RPMI8226 (cell line): Measurements from ENCODE around the gene PRR19.

Experiments used
- DNase-seq: peaks from one replicate; pipeline ENCODE4 v3.0.0-alpha.2; 2015

Gene PRR19

DNA sequence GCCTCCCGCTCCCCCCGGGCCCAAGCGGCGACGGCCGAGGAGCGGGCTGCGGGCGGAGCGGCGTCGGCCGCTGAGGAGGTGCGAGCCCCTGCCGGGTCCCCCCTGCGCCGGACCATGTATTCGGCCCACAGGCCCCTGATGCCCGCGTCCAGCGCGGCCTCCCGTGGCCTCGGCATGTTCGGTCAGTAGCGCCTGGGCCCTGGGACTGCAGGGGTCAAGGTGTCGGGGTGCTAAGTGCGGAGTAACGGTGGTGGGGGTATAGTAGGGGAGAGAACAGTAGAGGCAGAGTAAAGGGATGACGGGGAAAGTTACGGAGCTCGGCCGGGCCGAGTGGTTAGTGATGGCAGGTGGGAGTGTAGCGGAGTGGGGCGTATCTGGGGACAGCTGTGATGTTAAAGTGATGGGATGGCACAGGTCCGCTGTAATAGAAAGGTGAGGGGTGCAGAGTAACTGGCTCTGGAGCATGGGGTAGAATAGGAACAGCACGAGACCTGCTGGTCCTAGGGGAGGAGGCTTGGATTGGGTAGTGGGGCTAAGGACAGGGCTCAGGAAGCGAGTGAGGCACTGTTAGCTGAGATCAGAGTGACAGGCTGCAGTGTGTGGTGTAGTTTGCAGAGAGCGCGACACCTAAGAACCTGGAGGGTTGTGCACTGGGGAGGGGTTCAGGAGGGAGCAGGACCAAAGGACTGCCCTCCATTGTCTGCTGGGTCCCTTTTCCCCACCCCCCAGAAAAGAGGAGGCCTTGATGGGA, 17.2 kb upstream of the PRR19 start:
- no peak for DNase-seq

DNA sequence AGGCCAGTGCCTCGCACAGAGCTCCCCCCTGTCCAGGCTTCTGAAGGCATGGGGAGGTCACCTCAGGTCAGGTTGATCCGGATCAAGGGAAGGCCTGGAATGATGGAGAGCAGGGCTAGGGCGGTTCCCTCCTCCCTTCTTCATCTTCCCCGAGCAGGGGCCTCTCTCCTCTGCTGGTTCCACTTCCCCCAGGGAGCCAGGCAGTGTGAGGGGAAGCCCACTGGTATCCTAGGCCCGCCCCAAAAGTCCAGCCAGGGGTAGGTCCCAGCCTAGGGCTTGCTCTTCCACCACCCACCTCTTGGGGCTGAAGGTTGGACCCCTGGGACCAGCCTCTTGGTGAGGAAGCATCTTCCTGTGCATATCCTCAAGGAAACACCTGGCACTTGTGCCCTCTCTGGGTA, 16.4 kb upstream of the PRR19 start:
- DNase-seq = no peak

DNA sequence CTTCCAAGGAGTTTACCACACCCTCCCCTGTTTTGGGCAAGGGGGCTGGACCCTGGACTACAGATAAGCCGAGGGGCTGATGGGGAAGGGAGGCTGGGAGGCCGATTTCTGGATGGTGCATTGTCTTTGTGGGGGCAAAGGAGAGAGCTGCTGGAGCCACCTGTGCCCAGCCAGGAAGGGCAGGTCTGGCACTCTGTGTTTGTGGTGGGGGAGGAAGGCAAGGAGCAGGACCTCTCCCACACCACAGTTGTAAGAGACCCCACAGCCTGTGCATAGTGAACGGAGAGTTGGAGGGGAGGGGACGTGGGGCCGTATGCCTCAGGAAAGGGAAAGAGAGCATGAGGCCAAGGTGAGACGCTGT, 16.0 kb upstream of the PRR19 start:
- no peak for DNase-seq

DNA sequence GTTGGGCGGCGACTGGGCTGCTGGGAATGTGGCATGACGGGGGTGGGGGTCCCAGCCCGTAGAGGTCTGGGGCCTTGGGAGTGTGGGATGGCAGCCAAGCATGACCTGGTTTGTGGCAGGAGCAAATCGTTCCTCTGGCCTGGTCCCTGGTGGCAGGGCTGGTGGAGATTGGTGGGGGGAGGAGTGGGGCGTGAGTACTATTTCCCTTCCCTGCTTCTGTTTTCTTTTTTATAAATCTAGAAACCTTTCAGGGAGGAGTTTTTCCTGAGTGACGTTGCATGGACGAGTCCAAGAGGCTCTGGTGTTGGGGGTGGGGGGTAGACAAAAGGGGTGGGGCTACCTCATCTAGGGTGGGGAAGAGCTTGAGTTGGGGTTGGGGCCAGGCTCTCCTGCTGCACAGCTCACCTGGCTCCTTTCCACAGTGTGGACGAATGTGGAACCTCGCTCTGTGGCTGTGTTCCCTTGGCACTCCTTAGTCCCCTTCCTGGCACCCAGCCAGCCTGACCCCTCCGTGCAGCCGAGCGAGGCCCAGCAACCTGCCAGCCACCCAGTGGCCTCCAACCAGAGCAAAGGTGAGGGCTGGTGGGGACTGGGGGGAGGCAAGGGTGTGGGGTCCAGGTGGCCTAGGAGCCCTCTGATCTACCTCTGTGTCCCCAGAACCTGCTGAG, 15.4 kb upstream of the PRR19 start:
- no peak for DNase-seq

DNA sequence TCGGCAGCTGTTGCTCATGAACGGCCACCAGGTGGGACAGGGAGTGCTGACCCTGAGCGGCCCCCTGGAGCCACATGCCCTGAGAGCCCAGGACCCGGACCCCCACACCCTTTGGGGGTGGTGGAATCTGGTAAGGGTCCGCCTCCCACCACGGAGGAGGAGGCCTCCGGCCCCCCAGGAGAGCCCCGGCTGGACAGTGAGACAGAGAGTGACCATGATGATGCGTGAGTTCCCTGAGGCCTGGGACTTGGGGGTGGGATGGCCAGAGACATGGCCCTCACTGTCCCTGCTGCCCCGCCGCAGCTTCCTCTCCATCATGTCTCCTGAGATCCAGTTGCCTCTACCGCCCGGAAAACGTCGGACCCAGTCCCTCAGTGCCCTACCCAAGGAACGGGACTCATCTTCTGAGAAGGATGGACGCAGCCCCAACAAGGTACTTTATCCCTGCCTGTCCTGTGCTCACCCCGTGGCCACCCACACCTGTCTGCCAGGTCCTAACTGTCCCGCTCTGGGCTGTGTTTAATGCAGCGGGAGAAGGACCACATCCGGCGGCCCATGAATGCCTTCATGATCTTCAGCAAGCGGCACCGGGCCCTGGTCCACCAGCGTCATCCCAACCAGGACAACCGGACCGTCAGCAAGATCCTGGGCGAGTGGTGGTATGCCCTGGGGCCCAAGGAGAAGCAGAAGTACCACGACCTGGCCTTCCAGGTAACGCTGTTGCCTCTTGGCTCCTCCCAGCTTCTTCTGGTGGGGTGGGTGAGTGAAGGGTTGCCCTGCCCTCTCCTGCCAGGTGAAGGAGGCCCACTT, 14.7 kb upstream of the PRR19 start:
- DNase-seq = no peak

DNA sequence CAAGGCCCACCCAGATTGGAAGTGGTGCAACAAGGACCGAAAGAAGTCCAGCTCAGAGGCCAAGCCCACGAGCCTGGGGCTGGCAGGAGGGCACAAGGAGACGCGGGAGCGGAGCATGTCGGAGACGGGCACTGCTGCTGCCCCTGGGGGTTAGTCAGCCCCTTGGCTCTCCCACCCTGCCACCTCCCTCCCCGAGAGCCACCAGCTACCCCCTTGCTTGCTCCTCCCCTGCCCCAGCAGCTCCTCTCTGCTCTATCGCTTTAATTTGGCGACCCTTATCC, 14.2 kb upstream of the PRR19 start:
- DNase-seq = no peak

DNA sequence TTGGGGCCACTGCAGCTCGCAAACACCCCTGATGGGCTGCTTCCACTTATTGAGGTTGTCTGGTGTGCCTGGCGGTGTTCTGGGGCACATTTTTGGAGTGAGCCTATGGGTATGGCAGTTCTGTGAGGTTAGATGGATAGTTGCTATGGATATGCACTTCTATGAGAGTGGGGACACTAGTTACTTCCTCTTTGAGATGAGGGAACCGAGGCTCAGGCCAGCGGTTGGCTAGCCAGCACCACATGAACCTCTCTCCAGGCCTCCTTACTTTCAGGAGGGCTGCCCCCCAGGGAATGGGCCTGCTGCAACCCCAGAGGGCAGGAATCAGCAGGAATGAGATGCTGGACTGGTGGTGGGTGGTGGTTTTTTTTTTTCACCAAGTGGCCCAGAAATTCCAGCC, 13.5 kb upstream of the PRR19 start:
- DNase-seq = no peak

DNA sequence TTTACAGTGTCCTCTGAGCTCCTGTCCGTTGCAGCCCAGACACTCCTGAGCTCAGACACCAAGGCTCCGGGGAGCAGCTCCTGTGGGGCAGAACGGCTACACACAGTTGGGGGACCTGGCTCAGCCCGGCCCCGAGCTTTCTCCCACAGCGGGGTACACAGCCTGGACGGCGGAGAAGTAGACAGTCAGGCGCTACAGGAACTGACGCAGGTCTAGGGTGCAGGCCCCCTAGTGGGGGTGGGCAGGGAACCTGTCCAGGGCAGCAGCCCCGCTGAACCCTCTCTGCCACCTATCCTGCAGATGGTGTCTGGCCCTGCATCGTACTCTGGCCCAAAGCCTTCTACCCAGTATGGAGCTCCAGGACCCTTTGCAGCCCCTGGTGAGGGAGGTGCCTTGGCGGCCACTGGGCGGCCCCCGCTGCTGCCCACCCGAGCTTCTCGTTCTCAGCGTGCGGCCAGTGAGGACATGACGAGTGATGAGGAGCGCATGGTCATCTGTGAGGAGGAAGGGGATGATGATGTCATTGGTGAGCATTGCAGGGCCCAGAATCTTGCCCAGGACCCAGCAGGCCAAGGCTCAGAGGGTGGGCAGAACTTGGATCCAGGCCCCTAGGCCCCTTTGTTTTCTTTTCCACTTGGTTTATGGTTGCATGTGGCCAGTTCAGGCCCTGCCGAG, 12.9 kb upstream of the PRR19 start:
- no peak for DNase-seq

DNA sequence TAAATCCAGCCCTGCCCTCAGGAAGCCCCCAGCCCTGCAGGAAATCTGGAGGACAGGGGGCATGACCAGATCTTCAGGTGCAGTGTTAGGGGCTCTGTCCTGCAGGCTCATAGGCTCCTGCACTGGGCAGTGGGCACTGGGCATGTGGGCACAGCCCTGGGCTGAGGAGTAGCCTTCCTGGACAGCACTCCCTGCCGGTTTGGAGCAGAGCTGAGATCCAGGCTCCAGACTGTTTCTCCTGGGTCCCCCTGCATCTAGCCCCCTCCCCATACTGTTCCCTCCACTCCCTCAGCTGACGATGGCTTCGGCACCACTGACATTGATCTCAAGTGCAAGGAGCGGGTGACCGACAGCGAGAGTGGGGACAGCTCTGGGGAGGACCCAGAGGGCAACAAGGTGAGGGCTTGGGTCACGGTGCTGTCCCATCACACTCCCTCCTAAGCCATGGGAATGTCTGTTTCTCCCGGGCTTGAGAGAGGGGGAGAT, 12.3 kb upstream of the PRR19 start:
- no peak for DNase-seq

DNA sequence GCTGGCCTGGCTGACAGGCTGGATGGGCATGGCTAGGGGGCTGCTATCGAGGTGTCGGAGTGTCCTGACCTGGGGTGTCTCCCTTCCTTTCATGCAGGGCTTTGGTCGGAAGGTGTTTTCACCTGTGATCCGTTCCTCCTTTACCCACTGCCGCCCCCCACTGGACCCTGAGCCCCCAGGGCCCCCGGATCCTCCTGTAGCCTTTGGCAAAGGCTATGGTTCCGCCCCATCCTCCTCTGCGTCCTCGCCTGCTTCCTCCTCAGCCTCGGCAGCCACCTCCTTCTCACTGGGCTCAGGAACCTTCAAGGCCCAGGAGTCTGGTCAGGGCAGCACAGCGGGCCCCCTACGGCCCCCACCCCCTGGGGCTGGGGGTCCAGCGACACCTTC, 11.8 kb upstream of the PRR19 start:
- no peak for DNase-seq

DNA sequence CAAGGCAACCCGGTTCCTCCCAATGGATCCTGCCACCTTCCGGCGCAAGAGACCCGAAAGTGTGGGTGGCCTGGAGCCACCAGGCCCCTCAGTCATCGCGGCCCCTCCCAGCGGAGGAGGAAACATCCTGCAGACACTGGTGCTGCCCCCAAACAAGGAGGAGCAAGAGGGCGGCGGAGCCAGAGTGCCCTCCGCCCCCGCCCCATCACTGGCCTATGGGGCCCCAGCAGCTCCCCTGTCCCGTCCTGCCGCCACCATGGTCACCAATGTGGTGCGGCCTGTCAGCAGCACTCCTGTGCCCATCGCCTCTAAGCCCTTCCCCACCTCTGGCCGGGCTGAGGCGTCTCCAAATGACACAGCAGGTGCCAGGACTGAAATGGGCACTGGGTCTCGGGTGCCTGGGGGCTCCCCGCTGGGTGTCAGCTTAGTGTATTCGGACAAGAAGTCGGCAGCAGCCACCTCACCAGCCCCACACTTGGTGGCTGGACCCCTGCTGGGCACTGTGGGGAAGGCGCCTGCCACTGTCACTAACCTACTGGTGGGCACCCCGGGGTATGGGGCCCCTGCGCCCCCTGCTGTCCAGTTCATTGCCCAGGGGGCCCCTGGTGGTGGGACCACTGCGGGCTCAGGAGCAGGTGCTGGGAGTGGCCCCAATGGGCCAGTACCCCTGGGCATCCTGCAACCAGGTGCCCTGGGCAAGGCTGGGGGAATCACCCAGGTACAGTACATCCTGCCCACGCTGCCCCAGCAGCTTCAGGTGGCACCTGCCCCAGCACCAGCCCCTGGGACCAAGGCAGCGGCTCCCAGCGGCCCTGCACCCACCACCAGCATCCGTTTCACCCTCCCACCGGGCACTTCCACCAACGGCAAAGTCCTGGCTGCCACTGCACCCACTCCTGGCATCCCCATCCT, 11.2 kb upstream of the PRR19 start:
- DNase-seq = peak; percentile 49

DNA sequence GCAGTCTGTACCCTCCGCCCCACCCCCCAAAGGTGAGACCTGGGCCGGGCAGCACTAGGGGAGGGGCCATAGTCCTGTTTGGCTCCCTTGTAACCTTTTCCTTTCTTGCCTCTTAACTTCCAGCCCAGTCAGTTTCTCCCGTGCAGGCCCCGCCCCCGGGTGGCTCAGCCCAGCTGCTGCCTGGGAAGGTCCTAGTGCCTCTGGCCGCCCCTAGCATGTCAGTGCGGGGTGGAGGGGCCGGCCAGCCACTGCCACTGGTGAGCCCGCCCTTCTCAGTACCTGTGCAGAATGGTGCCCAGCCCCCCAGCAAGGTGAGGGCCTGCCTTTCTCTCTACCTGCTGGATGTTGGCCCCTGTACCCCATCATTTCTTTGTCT, 10.5 kb upstream of the PRR19 start:
- DNase-seq = no peak

DNA sequence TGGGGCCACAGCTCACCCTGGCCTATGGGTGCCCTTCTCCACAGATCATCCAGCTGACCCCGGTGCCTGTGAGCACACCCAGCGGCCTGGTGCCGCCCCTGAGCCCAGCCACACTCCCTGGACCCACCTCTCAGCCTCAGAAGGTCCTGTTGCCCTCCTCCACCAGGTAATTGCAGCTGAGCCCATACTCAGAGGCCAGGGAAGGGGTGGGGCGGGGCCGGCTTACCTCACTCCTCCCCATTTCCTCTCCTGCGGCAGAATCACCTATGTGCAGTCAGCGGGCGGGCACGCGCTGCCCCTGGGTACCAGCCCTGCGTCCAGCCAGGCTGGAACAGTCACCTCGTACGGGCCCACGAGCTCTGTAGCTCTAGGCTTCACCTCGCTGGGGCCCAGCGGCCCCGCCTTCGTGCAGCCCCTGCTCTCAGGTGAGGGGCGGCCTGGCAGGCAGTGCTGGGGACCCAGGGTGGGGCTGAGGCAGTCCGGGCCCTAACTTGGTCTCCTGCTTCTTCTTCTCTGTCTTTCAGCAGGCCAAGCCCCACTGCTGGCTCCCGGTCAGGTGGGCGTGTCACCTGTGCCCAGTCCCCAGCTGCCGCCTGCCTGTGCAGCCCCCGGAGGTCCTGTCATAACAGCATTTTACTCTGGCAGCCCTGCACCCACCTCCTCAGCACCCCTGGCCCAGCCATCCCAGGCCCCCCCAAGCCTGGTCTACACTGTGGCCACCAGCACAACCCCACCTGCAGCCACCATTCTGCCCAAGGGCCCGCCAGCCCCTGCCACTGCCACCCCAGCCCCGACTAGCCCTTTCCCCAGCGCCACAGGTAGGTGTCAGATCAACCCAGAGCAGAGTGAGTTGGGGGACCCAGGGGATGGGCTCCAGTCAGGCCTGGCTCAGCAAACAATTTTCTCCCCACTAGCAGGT, 9.6 kb upstream of the PRR19 start:
- DNase-seq = no peak

DNA sequence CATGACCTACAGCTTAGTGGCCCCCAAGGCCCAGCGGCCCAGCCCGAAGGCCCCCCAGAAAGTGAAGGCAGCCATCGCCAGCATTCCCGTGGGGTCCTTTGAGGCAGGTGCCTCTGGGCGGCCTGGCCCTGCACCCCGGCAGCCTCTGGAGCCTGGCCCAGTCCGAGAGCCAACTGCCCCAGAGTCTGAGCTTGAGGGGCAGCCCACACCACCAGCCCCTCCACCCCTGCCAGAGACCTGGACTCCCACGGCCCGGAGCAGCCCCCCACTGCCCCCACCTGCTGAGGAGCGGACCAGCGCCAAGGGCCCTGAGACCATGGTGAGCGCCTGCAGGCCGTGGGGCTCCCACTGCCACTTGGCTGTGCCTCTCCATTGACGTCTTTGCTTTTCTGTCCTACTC, 9.0 kb upstream of the PRR19 start:
- DNase-seq = no peak

DNA sequence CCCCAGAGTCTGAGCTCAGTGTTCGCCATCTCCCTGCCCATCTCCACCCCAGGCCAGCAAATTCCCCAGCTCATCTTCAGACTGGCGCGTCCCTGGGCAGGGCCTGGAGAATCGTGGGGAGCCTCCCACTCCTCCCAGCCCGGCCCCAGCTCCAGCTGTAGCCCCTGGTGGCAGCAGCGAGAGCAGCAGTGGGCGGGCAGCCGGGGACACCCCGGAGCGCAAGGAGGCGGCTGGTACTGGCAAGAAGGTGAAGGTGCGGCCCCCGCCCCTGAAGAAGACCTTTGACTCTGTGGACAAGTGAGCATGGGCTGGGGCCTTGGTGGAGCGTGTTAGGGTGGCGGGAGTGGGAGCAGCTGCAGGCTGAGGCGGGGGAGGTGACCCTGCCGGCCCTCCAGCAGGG, 8.4 kb upstream of the PRR19 start:
- no peak for DNase-seq

DNA sequence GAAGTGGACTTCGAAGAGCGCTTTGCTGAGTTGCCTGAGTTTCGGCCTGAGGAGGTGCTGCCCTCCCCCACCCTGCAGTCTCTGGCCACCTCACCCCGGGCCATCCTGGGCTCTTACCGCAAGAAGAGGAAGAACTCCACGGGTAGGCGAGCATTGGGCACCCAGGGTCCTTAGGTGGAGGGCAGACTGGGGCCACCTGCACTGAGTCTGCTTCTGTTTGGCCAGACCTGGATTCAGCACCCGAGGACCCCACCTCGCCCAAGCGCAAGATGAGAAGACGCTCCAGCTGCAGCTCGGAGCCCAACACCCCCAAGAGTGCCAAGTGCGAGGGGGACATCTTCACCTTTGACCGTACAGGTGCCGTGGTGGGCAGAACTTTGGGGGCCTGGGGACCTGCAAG, 8.0 kb upstream of the PRR19 start:
- no peak for DNase-seq

DNA sequence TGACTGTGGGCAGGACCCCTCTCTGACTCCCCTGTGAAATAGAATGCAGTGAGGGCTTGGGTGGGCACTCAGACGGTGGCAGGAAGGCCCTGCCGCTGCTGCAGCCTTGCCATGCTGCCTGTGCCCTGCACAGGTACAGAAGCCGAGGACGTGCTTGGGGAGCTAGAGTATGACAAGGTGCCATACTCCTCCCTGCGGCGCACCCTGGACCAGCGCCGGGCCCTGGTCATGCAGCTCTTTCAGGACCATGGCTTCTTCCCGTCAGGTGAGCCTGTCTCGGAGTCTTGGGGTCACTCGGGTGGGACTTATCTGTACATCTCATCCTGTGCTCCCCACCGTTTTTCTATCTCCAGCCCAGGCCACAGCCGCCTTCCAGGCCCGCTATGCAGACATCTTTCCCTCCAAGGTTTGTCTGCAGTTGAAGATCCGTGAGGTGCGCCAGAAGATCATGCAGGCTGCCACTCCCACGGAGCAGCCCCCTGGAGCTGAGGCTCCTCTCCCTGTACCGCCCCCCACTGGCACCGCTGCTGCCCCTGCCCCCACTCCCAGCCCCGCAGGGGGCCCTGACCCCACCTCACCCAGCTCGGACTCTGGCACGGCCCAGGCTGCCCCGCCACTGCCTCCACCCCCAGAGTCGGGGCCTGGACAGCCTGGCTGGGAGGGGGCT, 7.3 kb upstream of the PRR19 start:
- DNase-seq = no peak

DNA sequence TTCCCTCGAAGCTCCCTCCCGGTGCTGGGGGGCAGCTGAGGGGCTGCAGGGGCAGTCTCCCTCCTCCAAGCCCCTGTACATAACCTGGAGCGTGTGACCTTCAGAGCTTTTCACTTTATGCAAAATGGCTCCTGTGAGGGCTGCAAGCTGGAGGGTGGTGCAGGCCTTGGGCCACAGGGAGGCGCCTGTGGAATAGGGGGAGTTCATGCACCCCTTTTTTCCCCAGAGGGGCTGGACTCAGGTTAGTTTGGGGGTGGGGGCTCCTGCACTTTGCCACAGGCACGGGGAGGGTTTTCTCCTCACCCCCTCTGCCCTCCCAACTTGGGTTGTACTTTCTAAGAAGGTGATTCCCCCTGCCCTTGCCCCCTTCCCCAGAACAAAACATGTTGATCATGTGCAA, 6.6 kb upstream of the PRR19 start:
- DNase-seq = no peak

DNA sequence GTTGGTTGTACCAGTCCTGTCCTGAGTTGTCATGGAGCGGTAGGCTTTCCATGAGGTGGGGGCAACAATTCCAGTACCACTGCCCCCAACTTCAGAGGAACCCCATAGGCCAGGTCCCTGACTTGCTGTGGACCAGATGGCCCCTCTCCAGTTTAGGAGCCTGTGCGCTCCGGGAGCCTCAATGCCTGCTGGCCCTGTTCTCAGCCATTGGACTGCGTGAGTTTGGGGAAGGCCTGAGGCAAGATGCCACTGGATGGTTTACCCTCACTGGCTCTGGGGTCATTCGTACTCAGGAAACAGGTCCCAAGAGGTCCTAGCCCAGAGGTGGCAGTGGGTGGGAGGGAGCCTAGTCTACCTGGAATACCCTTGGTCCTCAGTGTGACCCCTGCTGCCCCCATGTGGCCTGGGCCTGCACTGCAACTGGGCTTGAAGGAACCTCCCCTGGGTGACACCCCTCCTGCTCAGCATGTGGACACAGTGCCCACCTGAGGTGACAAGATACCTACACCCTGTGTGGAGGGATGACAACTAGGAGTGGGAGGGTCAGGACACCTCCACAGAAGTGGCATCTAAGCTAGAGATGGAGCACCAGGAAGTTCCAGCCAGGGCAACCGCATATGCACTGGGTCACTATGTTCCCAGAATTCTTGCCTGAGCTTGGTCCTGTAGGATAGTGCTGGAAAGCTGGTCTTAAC, 6.0 kb upstream of the PRR19 start:
- peak; percentile 72 for DNase-seq

DNA sequence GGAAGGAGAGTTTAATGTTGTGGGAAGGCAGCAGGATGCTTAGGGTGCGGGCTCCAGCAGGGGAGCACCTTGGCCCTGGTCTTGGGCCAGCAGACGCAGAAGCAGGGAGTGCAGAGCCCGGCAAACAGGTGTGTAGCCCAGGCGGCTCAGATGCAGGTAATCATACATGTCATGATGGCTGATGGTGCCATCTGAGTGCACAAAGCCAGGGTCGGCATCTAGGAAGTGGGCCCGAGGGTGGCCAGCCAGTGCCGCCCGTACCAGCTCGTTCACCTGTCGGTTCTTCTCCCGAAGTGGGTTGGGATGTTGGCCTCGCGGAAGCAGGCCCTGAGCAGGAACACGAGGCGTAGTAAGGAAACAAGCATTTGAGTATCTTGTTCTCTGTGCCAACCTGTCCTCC, 4.9 kb upstream of the PRR19 start:
- DNase-seq = no peak
